Measurements from ENCODE around the gene CCNYL1. TPM values are rescaled to one million over a fixed set of nuclear protein-coding genes. Genes with fewer than 3 reads are reported as not detected.
"Not testable (repeated sequence)": the region's sequence is repeated elsewhere in the genome, so short reads cannot be mapped to it uniquely, and the experiment has no call there.

The CCNYL1 gene
- total RNA-seq, 2 experiments from 2014 or later: 4.2 to 24.2 TPM

GRCh38 chr2:207750876-207751275, 39.4 kb downstream of the CCNYL1 start:
- Histone ChIP-seq H3K4me2 (ENCODE audit: low read length) (no peak overlapping the region), H3K4me1 (ENCODE audit: insufficient read depth, low read length, poor library complexity, severe bottlenecking) (no peaks in the 10 kb centered on the region), H3K79me2 (ENCODE audit: insufficient read depth, low read depth, low read length) (no peaks in the 10 kb centered on the region), H3K36me3 (ENCODE audit: insufficient read depth, low read length) (peaks cover 14% of the 10 kb centered on the region; the same call in 1 of the 2 replicates), H2AFZ (ENCODE audit: low read length) (no peak overlapping the region), H3K9me2 (ENCODE audit: insufficient read depth, low read length) (no peaks in the 10 kb centered on the region), H4K20me1 (ENCODE audit: insufficient read depth, low read length) (no peaks in the 10 kb centered on the region), H3K9me3 (ENCODE audit: low read length) (no peaks in the 10 kb centered on the region), H3K27ac (ENCODE audit: low read depth, low read length, poor library complexity, severe bottlenecking) (no peak overlapping the region), H3K4me3 (ENCODE audit: low read depth, low read length, poor library complexity, severe bottlenecking) (no peak overlapping the region)
- no peak for DNase-seq (ENCODE audit: low spot score)
- no TSS peak for BruUV-seq (replicated peaks)
- TF ChIP-seq EZH2phosphoT487 (IDR thresholded peaks at IDR 0.05; ENCODE audit: borderline replicate concordance, low read depth, low read length): no peak
- no peak for TF ChIP-seq CTCF (conservative IDR thresholded peaks at IDR 0.05; ENCODE audit: low read length)
- ChIA-PET POLR2A (no interaction called here), CTCF (ENCODE audit: unreplicated experiment) (no interaction called here)
- intact Hi-C loops (cut with micrococcal nuclease; ENCODE audit: unreplicated experiment): no loop called here

- H3K79me2 ChIP-seq (ENCODE audit: insufficient read depth, low read depth, low read length); CTCF ChIA-PET (ENCODE audit: unreplicated experiment); intact Hi-C loops (cut with micrococcal nuclease; ENCODE audit: unreplicated experiment); H3K9me2 ChIP-seq (ENCODE audit: insufficient read depth, low read length); H3K4me1 ChIP-seq (ENCODE audit: insufficient read depth, low read length, poor library complexity, severe bottlenecking); H4K20me1 ChIP-seq (ENCODE audit: insufficient read depth, low read length); H3K27ac ChIP-seq (ENCODE audit: low read depth, low read length, poor library complexity, severe bottlenecking); H3K4me2 ChIP-seq (ENCODE audit: low read length); H2AFZ ChIP-seq (ENCODE audit: low read length); DNase-seq (ENCODE audit: low spot score); H3K9me3 ChIP-seq (ENCODE audit: low read length); H3K4me3 ChIP-seq (ENCODE audit: low read depth, low read length, poor library complexity, severe bottlenecking): not testable (repeated sequence)
- POLR2A ChIA-PET: interaction anchor here (2.0 kb wide), 1 partner anchor 10 kb away, joined by 5 read pairs; no protein-coding TSS in a partner anchor
- BruUV-seq (replicated peaks): TSS peak; percentile 51
- H3K36me3 ChIP-seq (ENCODE audit: insufficient read depth, low read length): peaks cover 14% of the 10 kb centered on the region; the same call in 1 of the 2 replicates
These were observed 42.2 kb downstream of the CCNYL1 start for GRCh38 chr2:207753688-207754087.

- Histone ChIP-seq H4K20me1 (ENCODE audit: insufficient read depth, low read length) (no peaks in the 10 kb centered on the region), H2AFZ (ENCODE audit: low read length) (no peak overlapping the region), H3K79me2 (ENCODE audit: insufficient read depth, low read depth, low read length) (no peaks in the 10 kb centered on the region), H3K4me3 (ENCODE audit: low read depth, low read length, poor library complexity, severe bottlenecking) (no peak overlapping the region), H3K36me3 (ENCODE audit: insufficient read depth, low read length) (peaks cover 14% of the 10 kb centered on the region; the same call in 1 of the 2 replicates), H3K4me1 (ENCODE audit: insufficient read depth, low read length, poor library complexity, severe bottlenecking) (peaks cover 6% of the 10 kb centered on the region), H3K27ac (ENCODE audit: low read depth, low read length, poor library complexity, severe bottlenecking) (no peak overlapping the region), H3K9me3 (ENCODE audit: low read length) (no peaks in the 10 kb centered on the region), H3K4me2 (ENCODE audit: low read length) (no peak overlapping the region), H3K9me2 (ENCODE audit: insufficient read depth, low read length) (no peaks in the 10 kb centered on the region)
- POLR2A ChIA-PET: interaction anchor here (0.7 to 2.0 kb wide), 2 partner anchors 9 to 220 kb away, joined by 3 to 5 read pairs; no protein-coding TSS in a partner anchor
- no peak for TF ChIP-seq CTCF (conservative IDR thresholded peaks at IDR 0.05; ENCODE audit: low read length)
- TF ChIP-seq EZH2phosphoT487 (IDR thresholded peaks at IDR 0.05; ENCODE audit: borderline replicate concordance, low read depth, low read length): no peak
- no peak for DNase-seq (ENCODE audit: low spot score)
- intact Hi-C loops (cut with micrococcal nuclease; ENCODE audit: unreplicated experiment): no loop called here
- CTCF ChIA-PET (ENCODE audit: unreplicated experiment): interaction anchor here (0.6 kb wide), 1 partner anchor 127 kb away, joined by 3 read pairs; no protein-coding TSS in a partner anchor
- no TSS peak for BruUV-seq (replicated peaks)
These were observed 43.3 kb downstream of the CCNYL1 start for GRCh38 chr2:207754498-207755383.
